Measurements from ENCODE around the gene ZNF880.
"Not testable (repeated sequence)": the region's sequence is repeated elsewhere in the genome, so short reads cannot be mapped to it uniquely, and the experiment has no call there.

The ZNF880 gene

GRCh38 chr19:52369559-52370340 is at the start of gene ZNF880:
ZNF880 (plus strand) TSS chr19:52369923; CDS start chr19:52369966, 43 bp downstream.
- DNase-seq, result peak; percentile 88

GRCh38 chr19:52322429-52322828 is 47.3 kb upstream of the ZNF880 start:
- no peak for DNase-seq

- DNase-seq, result no peak
Measured at GRCh38 chr19:52331757-52332156, 38.0 kb upstream of the ZNF880 start.

- no peak for DNase-seq
Measured at GRCh38 chr19:52335768-52336116, 34.0 kb upstream of the ZNF880 start.

GRCh38 chr19:52336117-52336790 is 33.5 kb upstream of the ZNF880 start, which contains the start of gene ZNF610:
ZNF610 (plus strand) TSS chr19:52336243; CDS start chr19:52349173, 12,930 bp downstream.
- DNase-seq, result peak; percentile 66

- no peak for DNase-seq
Measured at GRCh38 chr19:52336791-52337381, 32.8 kb upstream of the ZNF880 start.

- DNase-seq, result not testable (repeated sequence)
Measured at GRCh38 chr19:52339022-52339421, 30.7 kb upstream of the ZNF880 start.

- DNase-seq, result no peak
Measured at GRCh38 chr19:52343548-52343947, 26.2 kb upstream of the ZNF880 start.

GRCh38 chr19:52345162-52345561 is 24.6 kb upstream of the ZNF880 start:
- DNase-seq, result no peak

GRCh38 chr19:52351512-52351911 is 18.2 kb upstream of the ZNF880 start:
- DNase-seq, result no peak

- DNase-seq, result no peak
Measured at GRCh38 chr19:52366414-52366824, 3.3 kb upstream of the ZNF880 start.

- no peak for DNase-seq
Measured at GRCh38 chr19:52370341-52370710, 603 bp downstream of the ZNF880 start.

GRCh38 chr19:52391135-52391534 is 21.4 kb downstream of the ZNF880 start:
- no peak for DNase-seq

GRCh38 chr19:52397310-52398080 is 27.8 kb downstream of the ZNF880 start, which contains the start of gene ZNF528:
ZNF528 (plus strand) TSS chr19:52397849; CDS start chr19:52402014, 4,165 bp downstream.
- DNase-seq, result peak; percentile 60

GRCh38 chr19:52398081-52398441 is 28.3 kb downstream of the ZNF880 start:
- no peak for DNase-seq

GRCh38 chr19:52410276-52410675 is 40.6 kb downstream of the ZNF880 start:
- no peak for DNase-seq

- no peak for DNase-seq
Measured at GRCh38 chr19:52415711-52416110, 46.0 kb downstream of the ZNF880 start.

- no peak for DNase-seq
Measured at GRCh38 chr19:52428937-52429336, 59.2 kb downstream of the ZNF880 start, which contains the start of gene ZNF534. ZNF534 (plus strand) TSS chr19:52429148; CDS start chr19:52431475, 2,327 bp downstream.
